HepG2 (cell line): ENCODE data around the gene SNX10. TPM values are rescaled to one million over a fixed set of nuclear protein-coding genes. Genes with fewer than 3 reads are reported as not detected.

Source experiments
- ATAC-seq: fragments of 200-7000 bp; cut with Tn5 transposase; 3 replicates; pipeline ENCODE4 v1.9.1; 2020; ENCODE audit warnings: mild to moderate bottlenecking, moderate library complexity
- BruUV-seq: library from RNA; stranded (reverse); fragments of 400-500 nt; replicated peaks from 2 replicates; lab custom pipeline; 2021; lab: Mats Ljungman, UMichigan
- CTCF ChIA-PET: fragments of 300-600 bp; formaldehyde crosslinking; extraction: SDS; loops from one replicate; lab custom pipeline; 2021; ENCODE audit warnings: low total read pairs, inconsistent platforms, low intra/inter-chr PET ratio; lab: Yijun Ruan, JAX
- POLR2A ChIA-PET: fragments of 350-600 bp; sonication (Branson Sonifier 250); formaldehyde crosslinking; loops from one replicate; lab custom pipeline; 2020; ENCODE audit warnings: antibody characterized with exemption, inconsistent platforms; lab: Yijun Ruan, JAX
- DNase-seq: peaks from one replicate; pipeline ENCODE4 v3.0.0-alpha.2; 2015; ENCODE audit warnings: low spot score
- FAIRE-seq: peaks from 3 replicates; lab custom pipeline; 2011; peaks lifted over from hg19 to GRCh38; lab: Jason Lieb, UNC
- H2AFZ ChIP-seq: one replicate; pipeline ENCODE4 v1.6.1; 2011; ENCODE audit warnings: low read length, inconsistent platforms
- H3K27ac ChIP-seq: fragments of 300-600 bp; 3 replicates; pipeline ENCODE4 v1.8.0; 2011; ENCODE audit warnings: mixed run types, mild to moderate bottlenecking, mixed read lengths, low read length, inconsistent platforms; ENCODE audit not compliant: insufficient read depth; ENCODE audit errors: extremely low read length
- H3K27me3 ChIP-seq, 2 experiments: fragments of 200-600 bp in 1 of 2; 2 replicates in 1 of 2; 3 replicates in 1 of 2; pipeline versions ENCODE4 v1.6.0 to v1.8.0; 2011; ENCODE audit warnings: low read length in 2 of 2, mild to moderate bottlenecking in 2 of 2, moderate library complexity in 2 of 2, inconsistent platforms in 1 of 2; ENCODE audit not compliant: insufficient read depth in 2 of 2, control insufficient read depth in 1 of 2
- H3K36me3 ChIP-seq, 2 experiments: fragments of 200-600 bp in 1 of 2; replicated peaks in 1 of 2; 2 replicates in 1 of 2; 3 replicates in 1 of 2; pipeline versions ENCODE4 v1.5.1 to v1.8.0; 2011; ENCODE audit warnings: low read length in 2 of 2, inconsistent platforms in 1 of 2; ENCODE audit not compliant: insufficient read depth in 2 of 2, control insufficient read depth in 1 of 2
- H3K4me1 ChIP-seq: 2 replicates; pipeline ENCODE4 v1.5.1; 2012; ENCODE audit warnings: low read length, inconsistent platforms; ENCODE audit not compliant: insufficient read depth
- H3K4me2 ChIP-seq: 2 replicates; pipeline ENCODE4 v1.6.0; 2011; ENCODE audit warnings: low read depth, low read length, inconsistent platforms
- H3K4me3 ChIP-seq, 3 experiments: fragments of 200-600 bp in 1 of 3; sonication (generic), shearing (Covaris generic) in 1 of 3; replicated peaks in 1 of 3; 2 replicates each; pipeline ENCODE4 v1.5.1; 2011 to 2016; ENCODE audit warnings: low read length in 3 of 3, inconsistent platforms in 2 of 3, low read depth in 2 of 3, mild to moderate bottlenecking in 2 of 3, control low read depth in 1 of 3, mixed read lengths in 1 of 3; ENCODE audit not compliant: insufficient read depth in 1 of 3
- H3K79me2 ChIP-seq: one replicate; pipeline ENCODE4 v1.6.1; 2011; ENCODE audit warnings: low read length, inconsistent platforms; ENCODE audit not compliant: insufficient read depth
- H3K9ac ChIP-seq: 2 replicates; pipeline ENCODE4 v1.6.0; 2011; ENCODE audit warnings: mild to moderate bottlenecking, low read depth, low read length, inconsistent platforms; ENCODE audit not compliant: insufficient read depth
- H3K9me3 ChIP-seq: 2 replicates; pipeline ENCODE4 v1.5.1; 2012; ENCODE audit warnings: mild to moderate bottlenecking, low read length
- H4K20me1 ChIP-seq: 2 replicates; pipeline ENCODE4 v1.6.0; 2011; ENCODE audit warnings: inconsistent platforms, mild to moderate bottlenecking, low read length, moderate library complexity; ENCODE audit not compliant: insufficient read depth
- CHD4 ChIP-seq: fragments of 200-600 bp; sonication (generic); IDR thresholded peaks from 2 replicates; pipeline ENCODE4 v1.7.0; 2017; ENCODE audit warnings: mild to moderate bottlenecking, low read length, borderline replicate concordance
- FOXA3 ChIP-seq: IDR thresholded peaks from 2 replicates; pipeline ENCODE4 v1.6.1; 2016; ENCODE audit warnings: missing genetic modification reagents, missing compliant biosample characterization
- GATAD1 ChIP-seq: IDR thresholded peaks from 2 replicates; pipeline ENCODE4 v1.6.1; 2016; ENCODE audit warnings: missing genetic modification reagents, missing compliant biosample characterization
- TCF12 ChIP-seq, 2 experiments: fragments of 450-650 bp in 1 of 2; sonication (generic) in 1 of 2; formaldehyde crosslinking in 1 of 2; IDR thresholded peaks; 2 replicates each; pipeline versions ENCODE4 v1.6.1 to v1.8.0; 2017 to 2022; ENCODE audit warnings: antibody characterized with exemption in 1 of 2, mild to moderate bottlenecking in 1 of 2, missing genetic modification reagents in 1 of 2, moderate library complexity in 1 of 2
- ZBED4 ChIP-seq: sonication (generic); formaldehyde crosslinking; IDR thresholded peaks from 2 replicates; pipeline ENCODE4 v1.4.0; 2020; ENCODE audit warnings: missing genetic modification reagents, borderline replicate concordance
- WGBS: methylation state at CpG from one replicate; pipeline ENCODE4 v1.1.6; 2017; ENCODE audit warnings: low lambda C conversion rate; 5-methylcytosine and 5-hydroxymethylcytosine counted together
- in situ Hi-C: cut with HindIII; loops from 2 replicates; pipeline ENCODE4 v1.10.0; 2017; ENCODE audit warnings: low pct_unique_long_range_greater_than_20kb; ENCODE audit not compliant: extremely low pct_ligation_motif_present
- intact Hi-C: fragments of 100-400 bp; cut with micrococcal nuclease; formaldehyde crosslinking; loops from one replicate; pipeline ENCODE4 v1.10.0; 2022; ENCODE audit not compliant: unreplicated experiment
- polyA plus RNA-seq, 8 experiments: library from polyadenylated mRNA; depleted of rRNA in 3 of 8; stranded (reverse) in 7 of 8; unstranded in 1 of 8; fragments of >200 nt; fragmentation: Illumina TruSeq in 4 of 8; extraction: Trizol in 4 of 8; gene quantifications; 2 replicates each; pipeline versions ENCODE4 v1.2.1 to v1.2.3, GENCODE V29; 2011 to 2016; ENCODE audit warnings: low read depth in 4 of 8, missing spikeins in 1 of 8, mixed read lengths in 1 of 8; ENCODE audit not compliant: insufficient read depth in 1 of 8
- total RNA-seq, 5 experiments: library from RNA; depleted of rRNA; stranded (reverse); fragments of >200 nt; fragmentation: Illumina TruSeq; extraction: Trizol; gene quantifications; 2 replicates each; pipeline ENCODE4 v1.2.3, GENCODE V29; 2016; ENCODE audit warnings: low read depth in 1 of 5
- TF ChIP-seq, protein P1 (sequence below): sonication (generic); formaldehyde crosslinking; IDR thresholded peaks from 2 replicates; pipeline ENCODE4 v1.4.0; 2020; ENCODE audit warnings: missing genetic modification reagents

Gene SNX10
- total and polyA plus RNA-seq, 2 of the 13 experiments (the other 11 are each of a cell fraction or from before 2014, with no cell fraction given) = 26.0 to 27.6 TPM

- Histone ChIP-seq H3K27ac (no peak overlapping the region), H3K4me1 (peaks cover 31% of the 10 kb centered on the region), H3K9me3 (no peaks in the 10 kb centered on the region), H3K4me2 (peak overlapping the region; percentile 94), H4K20me1 (no peaks in the 10 kb centered on the region), H3K36me3 (no peaks in the 10 kb centered on the region), H3K9ac (no peak overlapping the region; the same call in 1 of the 2 replicates), H3K27me3 (peaks cover 0 to 3% of the 10 kb centered on the region in 2 experiments; a peak in 2 of 5 replicates), H2AFZ (no peak overlapping the region), H3K4me3 (peak overlapping the region; percentile 90 to 96 (median 94)), H3K79me2 (peaks cover 24% of the 10 kb centered on the region)
- intact Hi-C loops = loop anchor here (1.0 to 5.0 kb wide), 4 partner anchors 56 to 376 kb away; partner anchors contain the start of genes CBX3 and HNRNPA2B1
- no peak for DNase-seq
- 48% methylated on average over 4 of the region's 4 CpGs for WGBS
- no TSS peak for BruUV-seq
- no peak for ATAC-seq
- no peak for FAIRE-seq
- ChIA-PET CTCF (interaction anchor here (1.4 kb wide), 1 partner anchor 74 kb away, joined by 10 read pairs; no protein-coding TSS in a partner anchor), POLR2A (interaction anchor here (0.7 to 1.3 kb wide), 5 partner anchors 12 to 72 kb away, joined by 3 to 7 read pairs (median 4); no protein-coding TSS in a partner anchor)
- in situ Hi-C loops = loop anchor here (5.0 to 25.0 kb wide), 2 partner anchors 76 to 404 kb away; no protein-coding TSS in a partner anchor
- TF ChIP-seq GATAD1 (CRISPR knock-in tag) (0 out of 2 replicates have a peak, but pooled peaks have one; percentile 2), TCF12 (IDR thresholded peaks at IDR 0.05) (no peak), TCF12 (CRISPR knock-in tag; IDR thresholded peaks at IDR 0.05) (no peak)
These were observed 411 bp upstream of the SNX10 start for GRCh38 chr7:26291251-26291650.

DNA sequence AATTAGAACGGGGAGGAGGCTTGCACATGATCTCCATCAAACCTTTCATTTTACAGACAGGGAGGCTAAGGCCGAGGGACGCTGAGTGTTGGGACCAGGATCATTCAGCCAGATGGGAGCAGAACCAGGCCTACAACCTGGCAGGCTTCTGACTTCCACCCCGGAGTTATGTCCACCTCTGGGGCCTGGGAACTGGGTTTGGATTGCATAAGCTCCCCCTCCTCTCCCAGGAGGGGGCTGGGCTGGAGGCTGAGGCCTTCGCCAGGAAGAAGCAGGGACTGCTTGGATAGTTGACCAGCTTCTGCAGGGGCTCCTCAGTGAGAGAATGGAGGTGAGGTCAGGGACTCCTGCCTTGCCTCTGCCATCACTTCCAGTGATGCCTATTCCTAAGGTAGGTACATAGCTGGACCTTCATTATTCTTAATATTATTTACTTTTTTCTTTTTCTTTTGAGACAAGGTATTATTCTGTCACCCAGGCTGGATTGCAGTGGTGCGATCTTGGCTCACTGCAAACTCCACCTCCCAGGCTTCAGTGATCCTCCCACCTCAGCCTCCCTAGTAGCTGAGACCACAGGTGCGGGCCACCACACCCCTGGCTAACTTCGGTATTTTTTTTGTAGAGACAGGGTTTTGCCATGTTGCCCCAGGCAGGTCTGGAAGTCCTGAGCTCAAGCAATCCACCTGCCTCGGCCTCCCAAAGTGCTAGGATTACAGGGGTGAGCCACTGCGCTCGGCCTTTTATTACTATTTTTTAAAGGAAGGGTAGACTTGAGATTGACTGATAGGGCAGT, 1.3 kb downstream of the SNX10 start:
- intact Hi-C loops = loop anchor here (5.0 kb wide), 3 partner anchors 54 to 374 kb away; partner anchors contain the start of genes CBX3 and HNRNPA2B1
- peak overlapping the region; percentile 77 for H3K27ac ChIP-seq
- CTCF ChIA-PET = no interaction called here
- H4K20me1 ChIP-seq = no peaks in the 10 kb centered on the region
- peak; percentile 42 for DNase-seq
- H3K4me3 ChIP-seq = peak overlapping the region; percentile 90 to 96 (median 94)
- ATAC-seq = peak; percentile 72
- H3K36me3 ChIP-seq = no peaks in the 10 kb centered on the region
- WGBS = 65% methylated on average over 9 of the region's 11 CpGs
- peak; percentile 60 for FAIRE-seq
- H2AFZ ChIP-seq = peak overlapping the region; percentile 74
- peak overlapping the region; percentile 94 for H3K4me2 ChIP-seq
- H3K79me2 ChIP-seq = peaks cover 24% of the 10 kb centered on the region
- no TSS peak for BruUV-seq
- H3K9me3 ChIP-seq = no peaks in the 10 kb centered on the region
- POLR2A ChIA-PET = interaction anchor here (1.1 to 5.1 kb wide), 4 partner anchors 12 to 93 kb away, joined by 3 to 33 read pairs (median 4); partner anchors contain the start of gene HNRNPA2B1
- H3K9ac ChIP-seq = peak overlapping the region; percentile 83
- in situ Hi-C loops = loop anchor here (5.0 to 25.0 kb wide), 2 partner anchors 74 to 406 kb away; no protein-coding TSS in a partner anchor
- peaks cover 26% of the 10 kb centered on the region for H3K4me1 ChIP-seq
- peaks cover 0 to 3% of the 10 kb centered on the region in 2 experiments; a peak in 2 of 5 replicates for H3K27me3 ChIP-seq
- TF ChIP-seq ZBED4 (0 out of 2 replicates have a peak, but pooled peaks have one; percentile 25), FOXA3 (CRISPR knock-in tag) (0 out of 2 replicates have a peak, but pooled peaks have one; percentile 13), CHD4 (no peak), GATAD1 (CRISPR knock-in tag) (0 out of 2 replicates have a peak, but pooled peaks have one; percentile 25)
- TF ChIP-seq, protein P1, sequence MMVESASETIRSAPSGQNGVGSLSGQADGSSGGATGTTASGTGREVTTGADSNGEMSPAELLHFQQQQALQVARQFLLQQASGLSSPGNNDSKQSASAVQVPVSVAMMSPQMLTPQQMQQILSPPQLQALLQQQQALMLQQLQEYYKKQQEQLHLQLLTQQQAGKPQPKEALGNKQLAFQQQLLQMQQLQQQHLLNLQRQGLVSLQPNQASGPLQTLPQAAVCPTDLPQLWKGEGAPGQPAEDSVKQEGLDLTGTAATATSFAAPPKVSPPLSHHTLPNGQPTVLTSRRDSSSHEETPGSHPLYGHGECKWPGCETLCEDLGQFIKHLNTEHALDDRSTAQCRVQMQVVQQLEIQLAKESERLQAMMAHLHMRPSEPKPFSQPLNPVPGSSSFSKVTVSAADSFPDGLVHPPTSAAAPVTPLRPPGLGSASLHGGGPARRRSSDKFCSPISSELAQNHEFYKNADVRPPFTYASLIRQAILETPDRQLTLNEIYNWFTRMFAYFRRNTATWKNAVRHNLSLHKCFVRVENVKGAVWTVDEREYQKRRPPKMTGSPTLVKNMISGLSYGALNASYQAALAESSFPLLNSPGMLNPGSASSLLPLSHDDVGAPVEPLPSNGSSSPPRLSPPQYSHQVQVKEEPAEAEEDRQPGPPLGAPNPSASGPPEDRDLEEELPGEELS (CRISPR knock-in tag) = 0 out of 2 replicates have a peak, but pooled peaks have one; percentile 13
